Measurements from ENCODE around the gene AIMP1. TPM values are rescaled to one million over a fixed set of nuclear protein-coding genes. Genes with fewer than 3 reads are reported as not detected.

AIMP1 gene
- total and polyA plus RNA-seq, 2 experiments from 2014 or later: 33.7 to 53.7 TPM

GRCh38 chr4:106273831-106274230 is 42.5 kb upstream of the AIMP1 start:
- Histone ChIP-seq H3K4me3 (no peak overlapping the region), H2AFZ (no peak overlapping the region), H3K27ac (no peak overlapping the region), H3K27me3 (no peaks in the 10 kb centered on the region), H3K9me3 (ENCODE audit: low read depth) (no peaks in the 10 kb centered on the region), H3K9me2 (replicated peaks; ENCODE audit: insufficient read depth) (no peaks in the 10 kb centered on the region), H3K4me1 (ENCODE audit: insufficient read depth) (no peaks in the 10 kb centered on the region), H4K20me1 (ENCODE audit: insufficient read depth, poor library complexity, severe bottlenecking) (no peaks in the 10 kb centered on the region), H3K79me2 (peaks cover 13% of the 10 kb centered on the region), H3K36me3 (replicated peaks; ENCODE audit: insufficient read depth, low read depth) (no peaks in the 10 kb centered on the region), H3K4me2 (no peak overlapping the region)
- WGBS (ENCODE audit: low lambda C conversion rate, missing lambda C conversion rate): 86% methylated on average over 2 of the region's 2 CpGs
- no peak for TF ChIP-seq CTCF (IDR thresholded peaks at IDR 0.05; ENCODE audit: poor library complexity)
- TF ChIP-seq EZH2phosphoT487 (IDR thresholded peaks at IDR 0.05; ENCODE audit: low read depth, severe bottlenecking, unreplicated experiment): no peak
- TF ChIP-seq EZH2 (IDR thresholded peaks at IDR 0.05; ENCODE audit: borderline replicate concordance): no peak
- no peak for DNase-seq (ENCODE audit: low spot score)

- TF ChIP-seq CTCF (IDR thresholded peaks at IDR 0.05; ENCODE audit: poor library complexity): no peak
- no peak for TF ChIP-seq EZH2phosphoT487 (IDR thresholded peaks at IDR 0.05; ENCODE audit: low read depth, severe bottlenecking, unreplicated experiment)
- no peak for TF ChIP-seq EZH2 (IDR thresholded peaks at IDR 0.05; ENCODE audit: borderline replicate concordance)
- Histone ChIP-seq H3K36me3 (replicated peaks; ENCODE audit: insufficient read depth, low read depth) (no peaks in the 10 kb centered on the region), H3K4me1 (ENCODE audit: insufficient read depth) (no peaks in the 10 kb centered on the region), H3K27ac (no peak overlapping the region), H3K79me2 (peaks cover 13% of the 10 kb centered on the region), H3K4me2 (no peak overlapping the region), H2AFZ (no peak overlapping the region), H3K27me3 (no peaks in the 10 kb centered on the region), H4K20me1 (ENCODE audit: insufficient read depth, poor library complexity, severe bottlenecking) (no peaks in the 10 kb centered on the region), H3K9me3 (ENCODE audit: low read depth) (no peaks in the 10 kb centered on the region), H3K4me3 (no peak overlapping the region), H3K9me2 (replicated peaks; ENCODE audit: insufficient read depth) (no peaks in the 10 kb centered on the region)
- WGBS (ENCODE audit: low lambda C conversion rate, missing lambda C conversion rate): 73% methylated on average over 1 of the region's 1 CpG
- DNase-seq (ENCODE audit: low spot score): no peak
These were observed 39.1 kb upstream of the AIMP1 start for GRCh38 chr4:106277140-106277675.

GRCh38 chr4:106284227-106284626 is 32.1 kb upstream of the AIMP1 start:
- Histone ChIP-seq H3K79me2 (no peaks in the 10 kb centered on the region), H3K4me3 (no peak overlapping the region), H3K27ac (no peak overlapping the region), H3K4me2 (no peak overlapping the region), H4K20me1 (ENCODE audit: insufficient read depth, poor library complexity, severe bottlenecking) (no peaks in the 10 kb centered on the region), H3K9me3 (ENCODE audit: low read depth) (no peaks in the 10 kb centered on the region), H3K27me3 (no peaks in the 10 kb centered on the region), H3K36me3 (replicated peaks; ENCODE audit: insufficient read depth, low read depth) (no peaks in the 10 kb centered on the region), H3K9me2 (replicated peaks; ENCODE audit: insufficient read depth) (no peaks in the 10 kb centered on the region), H2AFZ (no peak overlapping the region), H3K4me1 (ENCODE audit: insufficient read depth) (peaks cover 4% of the 10 kb centered on the region)
- DNase-seq (ENCODE audit: low spot score): no peak
- 54% methylated on average over 3 of the region's 3 CpGs for WGBS (ENCODE audit: low lambda C conversion rate, missing lambda C conversion rate)
- no peak for TF ChIP-seq EZH2 (IDR thresholded peaks at IDR 0.05; ENCODE audit: borderline replicate concordance)
- no peak for TF ChIP-seq EZH2phosphoT487 (IDR thresholded peaks at IDR 0.05; ENCODE audit: low read depth, severe bottlenecking, unreplicated experiment)
- TF ChIP-seq CTCF (IDR thresholded peaks at IDR 0.05; ENCODE audit: poor library complexity): no peak

All from hepatocyte (in vitro differentiated cells).